SK-N-SH treated with all-trans-retinoic acid at 6 μM for 48 hours (cell line): ENCODE measurements around the gene LEFTY1.

Experiments
- ATAC-seq: fragments of 200-7000 bp; cut with Tn5 transposase; 3 replicates; pipeline ENCODE4 v1.9.1; 2020; ENCODE audit warnings: mild to moderate bottlenecking, moderate library complexity
- ARNTL ChIP-seq: fragments of 450-650 bp; formaldehyde crosslinking; IDR thresholded peaks from 2 replicates; pipeline ENCODE4 v1.5.0; 2020; ENCODE audit warnings: low read depth, mild to moderate bottlenecking, moderate library complexity, borderline replicate concordance
- BACH2 ChIP-seq: fragments of 250-450 bp; sonication (Bioruptor Pico); IDR thresholded peaks from 2 replicates; pipeline ENCODE4 v1.9.0; 2021; ENCODE audit warnings: mild to moderate bottlenecking, borderline replicate concordance
- CSDC2 ChIP-seq: fragments of 250-450 bp; sonication (Bioruptor Pico); IDR thresholded peaks from 2 replicates; pipeline ENCODE4 v1.5.0; 2020; ENCODE audit warnings: mild to moderate bottlenecking, moderate library complexity
- ESRRG ChIP-seq: fragments of 250-450 bp; sonication (Bioruptor Pico); IDR thresholded peaks from 2 replicates; pipeline ENCODE4 v1.6.1; 2021; ENCODE audit warnings: mild to moderate bottlenecking
- GLIS3 ChIP-seq: fragments of 250-450 bp; sonication (Bioruptor Pico); IDR thresholded peaks from 2 replicates; pipeline ENCODE4 v1.5.0; 2020; ENCODE audit warnings: mild to moderate bottlenecking, moderate library complexity
- ISL1 ChIP-seq: fragments of 250-450 bp; sonication (Bioruptor Pico); IDR thresholded peaks from 2 replicates; pipeline ENCODE4 v2.1.2; 2022; ENCODE audit warnings: mild to moderate bottlenecking, moderate library complexity
- PPARA ChIP-seq: fragments of 250-450 bp; sonication (Bioruptor Pico); IDR thresholded peaks from 2 replicates; pipeline ENCODE4 v1.5.0; 2020; ENCODE audit warnings: mild to moderate bottlenecking, borderline replicate concordance
- RARB ChIP-seq: fragments of 250-450 bp; sonication (Bioruptor Pico); IDR thresholded peaks from 2 replicates; pipeline ENCODE4 v1.8.0; 2021; ENCODE audit warnings: mild to moderate bottlenecking, moderate library complexity
- SNAI2 ChIP-seq: fragments of 250-450 bp; sonication (Bioruptor Pico); IDR thresholded peaks from 2 replicates; pipeline ENCODE4 v1.5.0; 2020; ENCODE audit warnings: mild to moderate bottlenecking, moderate library complexity
- TCF4 ChIP-seq: fragments of 250-450 bp; sonication (Bioruptor Pico); IDR thresholded peaks from 2 replicates; pipeline ENCODE4 v1.8.0; 2021; ENCODE audit warnings: mild to moderate bottlenecking, moderate library complexity, borderline replicate concordance
- TOX ChIP-seq: fragments of 250-450 bp; sonication (Bioruptor Pico); IDR thresholded peaks from 2 replicates; pipeline ENCODE4 v1.8.0; 2021; ENCODE audit warnings: mild to moderate bottlenecking, moderate library complexity, borderline replicate concordance
- ZC3H10 ChIP-seq: fragments of 250-450 bp; sonication (Bioruptor Pico); IDR thresholded peaks from 2 replicates; pipeline ENCODE4 v1.5.1; 2021; ENCODE audit warnings: mild to moderate bottlenecking, moderate library complexity
- ZFP3 ChIP-seq: fragments of 250-450 bp; sonication (Bioruptor Pico); IDR thresholded peaks from 2 replicates; pipeline ENCODE4 v1.5.0; 2020; ENCODE audit warnings: mild to moderate bottlenecking, moderate library complexity
- ZFP30 ChIP-seq: fragments of 450-650 bp; formaldehyde crosslinking; IDR thresholded peaks from 2 replicates; pipeline ENCODE4 v1.5.0; 2022; ENCODE audit warnings: mild to moderate bottlenecking, moderate library complexity
- ZNF565 ChIP-seq: fragments of 450-650 bp; formaldehyde crosslinking; conservative IDR thresholded peaks from 2 replicates; pipeline ENCODE4 v1.5.0; 2020; ENCODE audit warnings: low read depth, mild to moderate bottlenecking, moderate library complexity
- ZNF70 ChIP-seq: fragments of 450-650 bp; formaldehyde crosslinking; IDR thresholded peaks from 2 replicates; pipeline ENCODE4 v1.5.0; 2020; ENCODE audit warnings: mild to moderate bottlenecking, moderate library complexity
- ZNF8 ChIP-seq: fragments of 450-650 bp; formaldehyde crosslinking; IDR thresholded peaks from 2 replicates; pipeline ENCODE4 v1.5.0; 2020; ENCODE audit warnings: mild to moderate bottlenecking, moderate library complexity
- TF ChIP-seq, protein P1 (sequence below): fragments of 250-450 bp; sonication (Bioruptor Pico); IDR thresholded peaks from 2 replicates; pipeline ENCODE4 v1.5.1; 2021; ENCODE audit warnings: mild to moderate bottlenecking, moderate library complexity
- TF ChIP-seq, protein P2 (sequence below): fragments of 250-450 bp; sonication (Bioruptor Pico); IDR thresholded peaks from 2 replicates; pipeline ENCODE4 v1.8.0; 2020; ENCODE audit warnings: mild to moderate bottlenecking, moderate library complexity, borderline replicate concordance
- TF ChIP-seq, protein P3 (sequence below): fragments of 250-450 bp; sonication (Bioruptor Pico); IDR thresholded peaks from 2 replicates; pipeline ENCODE4 v1.5.1; 2020; ENCODE audit warnings: low read depth, mild to moderate bottlenecking, moderate library complexity
- TF ChIP-seq, protein P4 (sequence below): fragments of 250-450 bp; sonication (Bioruptor Pico); IDR thresholded peaks from 2 replicates; pipeline ENCODE4 v1.5.0; 2020; ENCODE audit warnings: mild to moderate bottlenecking, moderate library complexity

LEFTY1 gene

DNA sequence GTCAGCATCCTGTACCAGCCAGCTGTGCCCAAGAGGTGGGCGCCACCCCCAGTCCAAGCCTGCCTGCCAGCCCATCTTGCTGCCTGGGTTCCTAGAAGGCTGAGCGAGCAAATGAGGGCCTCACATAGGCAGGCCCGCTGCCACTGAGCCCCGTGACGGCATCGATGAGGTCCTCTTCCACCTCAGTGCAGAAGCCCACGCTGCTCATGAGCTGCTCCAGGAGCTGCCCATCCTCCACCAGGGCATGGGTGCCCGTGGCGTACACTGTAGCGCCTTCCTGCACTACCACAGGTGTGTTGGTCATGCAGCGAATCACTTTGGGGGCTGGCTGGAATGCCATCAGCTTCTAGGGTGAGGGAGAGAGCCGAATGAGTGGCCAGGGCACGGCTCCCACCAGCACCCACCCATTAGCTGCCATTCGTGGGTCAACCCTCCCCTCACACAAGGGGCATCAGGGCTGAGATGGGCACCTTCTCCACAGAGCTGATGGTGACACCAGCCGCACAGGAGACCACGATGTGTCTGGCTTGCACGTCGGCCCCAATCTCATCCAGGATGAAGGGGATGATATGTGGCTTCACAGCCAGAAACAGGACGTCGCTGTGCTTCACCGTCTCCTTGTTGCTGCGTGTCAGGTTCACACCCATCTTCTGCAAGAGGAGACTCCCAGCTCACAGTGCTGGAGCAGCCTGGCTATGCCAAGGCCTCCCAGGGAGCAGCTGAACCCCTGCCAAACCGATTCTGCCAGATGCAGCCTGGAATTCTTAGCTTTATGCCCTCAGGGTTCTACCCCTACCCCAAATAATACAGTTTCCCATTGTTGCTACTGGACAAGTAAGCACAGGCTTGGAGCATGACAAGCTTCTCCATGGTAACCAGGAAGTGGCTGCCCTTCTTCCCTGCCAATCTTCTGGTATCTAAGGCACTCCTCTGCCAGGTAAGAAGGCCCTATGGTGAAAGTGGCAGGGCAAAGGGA, 33.1 kb upstream of the LEFTY1 start:
- ATAC-seq: no peak
- no peak for TF ChIP-seq TCF4 (CRISPR knock-in tag)
- no peak for TF ChIP-seq GLIS3 (CRISPR knock-in tag)
- no peak for TF ChIP-seq ZFP3 (CRISPR knock-in tag)
- TF ChIP-seq TOX (CRISPR knock-in tag): no peak
- TF ChIP-seq, protein P1, sequence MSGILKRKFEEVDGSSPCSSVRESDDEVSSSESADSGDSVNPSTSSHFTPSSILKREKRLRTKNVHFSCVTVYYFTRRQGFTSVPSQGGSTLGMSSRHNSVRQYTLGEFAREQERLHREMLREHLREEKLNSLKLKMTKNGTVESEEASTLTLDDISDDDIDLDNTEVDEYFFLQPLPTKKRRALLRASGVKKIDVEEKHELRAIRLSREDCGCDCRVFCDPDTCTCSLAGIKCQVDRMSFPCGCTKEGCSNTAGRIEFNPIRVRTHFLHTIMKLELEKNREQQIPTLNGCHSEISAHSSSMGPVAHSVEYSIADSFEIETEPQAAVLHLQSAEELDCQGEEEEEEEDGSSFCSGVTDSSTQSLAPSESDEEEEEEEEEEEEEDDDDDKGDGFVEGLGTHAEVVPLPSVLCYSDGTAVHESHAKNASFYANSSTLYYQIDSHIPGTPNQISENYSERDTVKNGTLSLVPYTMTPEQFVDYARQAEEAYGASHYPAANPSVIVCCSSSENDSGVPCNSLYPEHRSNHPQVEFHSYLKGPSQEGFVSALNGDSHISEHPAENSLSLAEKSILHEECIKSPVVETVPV: no peak
- no peak for TF ChIP-seq ZNF70 (CRISPR knock-in tag)
- no peak for TF ChIP-seq CSDC2 (CRISPR knock-in tag)
- TF ChIP-seq, protein P2, sequence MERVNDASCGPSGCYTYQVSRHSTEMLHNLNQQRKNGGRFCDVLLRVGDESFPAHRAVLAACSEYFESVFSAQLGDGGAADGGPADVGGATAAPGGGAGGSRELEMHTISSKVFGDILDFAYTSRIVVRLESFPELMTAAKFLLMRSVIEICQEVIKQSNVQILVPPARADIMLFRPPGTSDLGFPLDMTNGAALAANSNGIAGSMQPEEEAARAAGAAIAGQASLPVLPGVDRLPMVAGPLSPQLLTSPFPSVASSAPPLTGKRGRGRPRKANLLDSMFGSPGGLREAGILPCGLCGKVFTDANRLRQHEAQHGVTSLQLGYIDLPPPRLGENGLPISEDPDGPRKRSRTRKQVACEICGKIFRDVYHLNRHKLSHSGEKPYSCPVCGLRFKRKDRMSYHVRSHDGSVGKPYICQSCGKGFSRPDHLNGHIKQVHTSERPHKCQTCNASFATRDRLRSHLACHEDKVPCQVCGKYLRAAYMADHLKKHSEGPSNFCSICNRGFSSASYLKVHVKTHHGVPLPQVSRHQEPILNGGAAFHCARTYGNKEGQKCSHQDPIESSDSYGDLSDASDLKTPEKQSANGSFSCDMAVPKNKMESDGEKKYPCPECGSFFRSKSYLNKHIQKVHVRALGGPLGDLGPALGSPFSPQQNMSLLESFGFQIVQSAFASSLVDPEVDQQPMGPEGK: no peak
- no peak for TF ChIP-seq ZNF8 (CRISPR knock-in tag)
- no peak for TF ChIP-seq SNAI2 (CRISPR knock-in tag)
- no peak for TF ChIP-seq RARB
- no peak for TF ChIP-seq ZC3H10
- no peak for TF ChIP-seq ARNTL (CRISPR knock-in tag)
- TF ChIP-seq ISL1: no peak
- TF ChIP-seq, protein P3, sequence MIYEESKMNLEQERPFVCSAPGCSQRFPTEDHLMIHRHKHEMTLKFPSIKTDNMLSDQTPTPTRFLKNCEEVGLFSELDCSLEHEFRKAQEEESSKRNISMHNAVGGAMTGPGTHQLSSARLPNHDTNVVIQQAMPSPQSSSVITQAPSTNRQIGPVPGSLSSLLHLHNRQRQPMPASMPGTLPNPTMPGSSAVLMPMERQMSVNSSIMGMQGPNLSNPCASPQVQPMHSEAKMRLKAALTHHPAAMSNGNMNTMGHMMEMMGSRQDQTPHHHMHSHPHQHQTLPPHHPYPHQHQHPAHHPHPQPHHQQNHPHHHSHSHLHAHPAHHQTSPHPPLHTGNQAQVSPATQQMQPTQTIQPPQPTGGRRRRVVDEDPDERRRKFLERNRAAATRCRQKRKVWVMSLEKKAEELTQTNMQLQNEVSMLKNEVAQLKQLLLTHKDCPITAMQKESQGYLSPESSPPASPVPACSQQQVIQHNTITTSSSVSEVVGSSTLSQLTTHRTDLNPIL (CRISPR knock-in tag): no peak

DNA sequence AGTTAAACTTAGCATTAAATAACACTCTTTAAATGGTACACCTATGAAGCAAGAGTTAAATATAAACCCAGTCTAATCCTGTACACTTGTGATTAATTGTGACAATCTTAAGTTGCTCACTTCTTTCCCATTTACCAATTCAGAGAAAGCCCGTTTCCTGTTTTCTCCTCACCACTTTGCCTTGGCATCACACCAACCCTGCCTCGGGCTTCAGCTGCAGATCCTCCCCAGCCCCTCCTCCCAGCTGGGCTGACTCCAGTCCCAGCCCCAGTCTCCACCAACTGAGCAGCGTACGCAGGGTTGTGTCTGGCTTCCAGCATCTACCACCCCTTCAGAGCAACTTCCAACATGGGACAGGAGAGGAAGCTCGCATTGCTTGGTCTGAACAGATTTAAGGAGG, 31.0 kb upstream of the LEFTY1 start:
- TF ChIP-seq TCF4 (CRISPR knock-in tag) (peak; percentile 27; the same call in 1 of the 2 replicates), BACH2 (CRISPR knock-in tag) (no peak), GLIS3 (CRISPR knock-in tag) (no peak), ZFP30 (CRISPR knock-in tag) (no peak)
- TF ChIP-seq, protein P4, sequence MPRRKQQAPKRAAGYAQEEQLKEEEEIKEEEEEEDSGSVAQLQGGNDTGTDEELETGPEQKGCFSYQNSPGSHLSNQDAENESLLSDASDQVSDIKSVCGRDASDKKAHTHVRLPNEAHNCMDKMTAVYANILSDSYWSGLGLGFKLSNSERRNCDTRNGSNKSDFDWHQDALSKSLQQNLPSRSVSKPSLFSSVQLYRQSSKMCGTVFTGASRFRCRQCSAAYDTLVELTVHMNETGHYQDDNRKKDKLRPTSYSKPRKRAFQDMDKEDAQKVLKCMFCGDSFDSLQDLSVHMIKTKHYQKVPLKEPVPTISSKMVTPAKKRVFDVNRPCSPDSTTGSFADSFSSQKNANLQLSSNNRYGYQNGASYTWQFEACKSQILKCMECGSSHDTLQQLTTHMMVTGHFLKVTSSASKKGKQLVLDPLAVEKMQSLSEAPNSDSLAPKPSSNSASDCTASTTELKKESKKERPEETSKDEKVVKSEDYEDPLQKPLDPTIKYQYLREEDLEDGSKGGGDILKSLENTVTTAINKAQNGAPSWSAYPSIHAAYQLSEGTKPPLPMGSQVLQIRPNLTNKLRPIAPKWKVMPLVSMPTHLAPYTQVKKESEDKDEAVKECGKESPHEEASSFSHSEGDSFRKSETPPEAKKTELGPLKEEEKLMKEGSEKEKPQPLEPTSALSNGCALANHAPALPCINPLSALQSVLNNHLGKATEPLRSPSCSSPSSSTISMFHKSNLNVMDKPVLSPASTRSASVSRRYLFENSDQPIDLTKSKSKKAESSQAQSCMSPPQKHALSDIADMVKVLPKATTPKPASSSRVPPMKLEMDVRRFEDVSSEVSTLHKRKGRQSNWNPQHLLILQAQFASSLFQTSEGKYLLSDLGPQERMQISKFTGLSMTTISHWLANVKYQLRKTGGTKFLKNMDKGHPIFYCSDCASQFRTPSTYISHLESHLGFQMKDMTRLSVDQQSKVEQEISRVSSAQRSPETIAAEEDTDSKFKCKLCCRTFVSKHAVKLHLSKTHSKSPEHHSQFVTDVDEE: peak; percentile 16; the same call in 1 of the 2 replicates
- ATAC-seq: peak; percentile 45

DNA sequence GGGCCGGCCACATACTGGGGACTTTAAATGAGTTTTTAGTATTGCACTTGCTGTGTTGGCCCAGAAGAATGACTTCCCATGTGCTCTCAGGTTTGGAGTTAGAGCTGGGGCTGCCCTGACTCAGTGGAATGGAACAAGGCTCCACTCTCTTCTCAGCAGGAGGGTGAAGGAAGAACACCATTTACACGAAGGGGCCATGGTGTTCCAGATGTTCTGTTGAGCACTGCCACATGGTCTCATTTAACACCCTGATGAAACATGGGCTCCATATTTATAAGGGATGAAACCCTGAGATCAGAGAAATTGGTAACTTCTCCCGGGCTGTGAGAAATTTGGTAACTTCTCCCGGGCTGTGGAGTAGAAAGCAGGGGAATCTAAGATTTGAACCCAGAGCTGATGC, 29.3 kb upstream of the LEFTY1 start:
- ATAC-seq: no peak

DNA sequence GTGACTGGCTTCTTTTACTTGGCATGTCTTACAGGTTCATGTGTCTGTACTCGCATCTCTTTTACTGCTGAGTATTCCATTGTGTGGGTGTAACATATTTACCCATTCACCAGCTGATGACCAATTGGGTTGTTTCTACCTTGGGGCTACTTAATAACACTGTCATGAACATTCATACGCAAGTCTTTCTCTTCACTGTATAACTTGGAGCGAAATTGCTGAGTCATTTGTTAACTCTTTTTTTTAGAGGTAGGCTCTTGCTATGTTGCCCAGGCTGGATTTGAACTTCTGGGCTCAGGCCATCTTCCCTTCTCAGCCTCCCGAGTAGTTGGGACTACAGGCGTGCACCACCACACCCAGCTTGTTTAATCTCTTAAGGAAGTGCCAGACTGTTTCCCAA, 28.6 kb upstream of the LEFTY1 start:
- no peak for ATAC-seq
- TF ChIP-seq PPARA (CRISPR knock-in tag): no peak
- no peak for TF ChIP-seq ZNF565 (CRISPR knock-in tag)
- TF ChIP-seq, protein P2: no peak
- TF ChIP-seq ESRRG (CRISPR knock-in tag): no peak
- TF ChIP-seq, protein P4: no peak
- no peak for TF ChIP-seq ISL1
- TF ChIP-seq, protein P3 (CRISPR knock-in tag): no peak
- TF ChIP-seq, all 23 proteins: peak for 0

More for the DNA sequence above, 29.3 kb upstream of the LEFTY1 start:
- TF ChIP-seq ZNF8 (CRISPR knock-in tag): no peak
